Transverse colon (tissue), 4 donors: ENCODE data around the gene CDC42. TPM values are rescaled to one million over a fixed set of nuclear protein-coding genes. Genes with fewer than 3 reads are reported as not detected.

Source experiments
- DNase-seq: peaks from one replicate; pipeline ENCODE4 v3.0.0-alpha.2; 2019
- H3K27ac ChIP-seq, 4 donors: fragments of 200-600 bp; sonication (generic); 2 replicates each; pipeline ENCODE4 v1.5.1; 2016 to 2018; ENCODE audit warnings: inconsistent platforms in 4 of 4
- H3K27me3 ChIP-seq: fragments of 200-600 bp; sonication (generic); 2 replicates; pipeline ENCODE4 v1.5.1; 2017; ENCODE audit warnings: inconsistent platforms
- H3K36me3 ChIP-seq, 4 donors: fragments of 200-600 bp; sonication (generic); 2 replicates each; pipeline ENCODE4 v1.5.1; 2017 to 2019; ENCODE audit warnings: inconsistent platforms in 4 of 4
- H3K4me1 ChIP-seq, 4 donors: fragments of 200-600 bp; sonication (generic); 2 replicates each; pipeline ENCODE4 v1.5.1; 2017 to 2020; ENCODE audit warnings: inconsistent platforms in 4 of 4
- H3K4me3 ChIP-seq, 4 donors: fragments of 200-600 bp; sonication (generic); 1 replicate in 1 of 4; 2 replicates in 3 of 4; pipeline versions ENCODE4 v1.5.1 to v1.6.1; 2017 to 2019; ENCODE audit warnings: inconsistent platforms in 4 of 4
- H3K9me3 ChIP-seq, 2 donors: fragments of 200-600 bp; sonication (generic); 2 replicates each; pipeline ENCODE4 v1.5.1; 2017 to 2019; ENCODE audit warnings: inconsistent platforms in 2 of 2
- EP300 ChIP-seq: sonication (generic); formaldehyde crosslinking; IDR thresholded peaks from one replicate; pipeline ENCODE4 v1.6.1; 2017; ENCODE audit warnings: antibody characterized with exemption, low read depth
- POLR2A ChIP-seq: fragments of 450-650 bp; IDR thresholded peaks from one replicate; pipeline ENCODE4 v1.6.1; 2016; ENCODE audit warnings: antibody characterized with exemption, mild to moderate bottlenecking, moderate library complexity
- POLR2AphosphoS5 ChIP-seq, 3 donors: sonication (generic); formaldehyde crosslinking; IDR thresholded peaks; one replicate each; pipeline ENCODE4 v1.6.1; 2016; ENCODE audit warnings: antibody characterized with exemption in 3 of 3
- WGBS, 2 donors: methylation state at CpG; one replicate each; pipeline ENCODE4 v1.1.5; 2018; ENCODE audit warnings: low coverage in 1 of 2; 5-methylcytosine and 5-hydroxymethylcytosine counted together
- in situ Hi-C, 4 donors: fragments of 200-750 bp; cut with MboI; loops; one replicate each; pipeline versions ENCODE4 v1.15.0 to v1.15.1; 2017; ENCODE audit warnings: low sequenced_read_pairs in 3 of 4, low pct_ligation_motif_present in 1 of 4, low pct_unique_long_range_greater_than_20kb in 1 of 4
- intact Hi-C: fragments of 100-400 bp; cut with DNase I; formaldehyde crosslinking; loops from one replicate; pipeline ENCODE4 v1.15.1; 2023; ENCODE audit warnings: low total_unique reads
- total RNA-seq, 4 donors: library from RNA; depleted of rRNA; stranded (reverse); fragments of >200 nt; gene quantifications; one replicate each; pipeline ENCODE4 v1.1.0, GENCODE V29; 2016
- TF ChIP-seq, protein P1 (sequence below), 5 experiments: fragments of 200-600 bp in 3 of 5; fragments of 450-650 bp in 2 of 5; sonication (generic) in 3 of 5; IDR thresholded peaks; 1 replicate in 2 of 5; 2 replicates in 3 of 5; pipeline ENCODE4 v1.5.1; 2016 to 2017; ENCODE audit warnings: antibody characterized with exemption in 5 of 5, inconsistent platforms in 3 of 5, mild to moderate bottlenecking in 2 of 5, moderate library complexity in 1 of 5

CDC42 gene
- total RNA-seq, 4 donors from 2014 or later, result 140 to 245 (median 174) TPM

DNA sequence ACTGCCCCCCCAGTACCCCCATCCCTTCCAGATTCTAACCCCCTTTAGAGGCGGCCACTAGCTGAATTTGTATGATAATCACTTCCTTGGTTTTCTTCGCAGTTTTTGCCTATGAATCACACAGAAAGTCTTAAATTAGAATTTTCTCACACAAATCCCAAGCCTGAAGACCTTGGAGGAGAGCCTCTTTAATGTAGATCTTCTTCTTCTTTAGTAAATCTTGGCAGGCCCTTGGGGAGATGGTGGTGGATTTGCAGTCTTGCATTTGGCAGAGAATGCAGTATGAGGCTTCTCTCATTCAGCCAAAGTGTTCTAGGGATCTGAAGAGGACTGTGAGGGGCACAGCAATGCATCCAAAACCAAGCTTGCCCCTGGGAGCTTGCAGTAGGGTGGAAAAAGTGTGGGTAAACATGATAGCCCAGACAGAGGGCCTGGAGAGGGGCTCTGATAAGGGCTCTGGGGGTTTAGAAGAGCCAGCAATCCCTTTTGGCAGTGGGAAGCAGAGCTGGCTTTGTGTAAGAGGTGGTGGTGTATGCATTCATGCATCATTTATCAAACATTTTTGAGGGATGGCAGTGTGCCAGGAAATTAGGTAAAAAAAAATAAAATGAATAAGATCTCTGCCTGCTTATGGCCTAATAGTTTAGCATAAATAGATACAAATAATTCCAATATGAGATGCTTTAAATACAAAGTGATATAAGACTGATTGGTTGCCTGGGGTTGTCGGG is 7.7 kb upstream of the CDC42 start:
- Histone ChIP-seq H3K9me3 (no peaks in the 10 kb centered on the region), H3K4me1 (peaks cover 4 to 10% (median 6%) of the 10 kb centered on the region in 4 donors), H3K4me3 (no peak overlapping the region), H3K36me3 (no peaks in the 10 kb centered on the region), H3K27ac (no peak overlapping the region), H3K27me3 (no peaks in the 10 kb centered on the region)
- TF ChIP-seq, protein P1, sequence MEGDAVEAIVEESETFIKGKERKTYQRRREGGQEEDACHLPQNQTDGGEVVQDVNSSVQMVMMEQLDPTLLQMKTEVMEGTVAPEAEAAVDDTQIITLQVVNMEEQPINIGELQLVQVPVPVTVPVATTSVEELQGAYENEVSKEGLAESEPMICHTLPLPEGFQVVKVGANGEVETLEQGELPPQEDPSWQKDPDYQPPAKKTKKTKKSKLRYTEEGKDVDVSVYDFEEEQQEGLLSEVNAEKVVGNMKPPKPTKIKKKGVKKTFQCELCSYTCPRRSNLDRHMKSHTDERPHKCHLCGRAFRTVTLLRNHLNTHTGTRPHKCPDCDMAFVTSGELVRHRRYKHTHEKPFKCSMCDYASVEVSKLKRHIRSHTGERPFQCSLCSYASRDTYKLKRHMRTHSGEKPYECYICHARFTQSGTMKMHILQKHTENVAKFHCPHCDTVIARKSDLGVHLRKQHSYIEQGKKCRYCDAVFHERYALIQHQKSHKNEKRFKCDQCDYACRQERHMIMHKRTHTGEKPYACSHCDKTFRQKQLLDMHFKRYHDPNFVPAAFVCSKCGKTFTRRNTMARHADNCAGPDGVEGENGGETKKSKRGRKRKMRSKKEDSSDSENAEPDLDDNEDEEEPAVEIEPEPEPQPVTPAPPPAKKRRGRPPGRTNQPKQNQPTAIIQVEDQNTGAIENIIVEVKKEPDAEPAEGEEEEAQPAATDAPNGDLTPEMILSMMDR (IDR thresholded peaks at IDR 0.05), result no peak
- no peak for DNase-seq
- in situ Hi-C loops, result no loop called here
- intact Hi-C loops, result no loop called here
- WGBS, 2 donors, result 86 to 92% methylated on average over 2 to 3 of the region's 3 CpGs

DNA sequence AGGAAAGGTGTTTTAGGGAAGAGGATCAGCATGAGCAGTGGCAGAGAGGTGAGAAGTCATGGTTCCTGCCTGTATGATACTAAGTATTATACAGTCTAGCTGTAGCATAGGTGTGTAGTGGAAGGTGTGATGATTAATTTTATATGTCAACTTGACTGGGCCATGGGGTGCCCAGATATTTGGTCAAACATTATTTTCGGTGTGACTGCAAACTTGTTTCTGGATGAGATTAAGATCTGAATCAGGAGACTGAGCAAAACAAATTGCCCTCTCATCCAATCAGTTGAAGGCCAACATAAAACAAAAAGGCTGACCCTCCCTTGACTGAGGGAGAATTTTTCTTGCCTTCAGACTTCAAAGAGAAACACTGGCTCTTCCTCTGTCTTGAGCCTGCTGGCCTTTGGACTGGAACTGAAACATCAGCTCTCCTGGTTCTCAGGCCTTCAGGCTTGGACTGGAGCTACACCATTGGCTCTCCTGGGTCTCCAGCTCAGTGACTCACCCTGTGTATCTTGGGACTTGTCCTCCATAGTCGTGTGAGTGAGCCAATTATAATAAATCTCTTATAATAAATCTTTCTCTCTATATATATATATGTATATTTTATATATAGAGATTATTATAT is 6.8 kb upstream of the CDC42 start:
- no peak for DNase-seq
- Histone ChIP-seq H3K27ac (no peak overlapping the region), H3K4me1 (peaks cover 0 to 2% (median 0%) of the 10 kb centered on the region in 4 donors), H3K36me3 (no peaks in the 10 kb centered on the region), H3K9me3 (no peaks in the 10 kb centered on the region), H3K27me3 (no peaks in the 10 kb centered on the region), H3K4me3 (no peak overlapping the region)
- in situ Hi-C loops (no loop called here), intact Hi-C loops (no loop called here)
- TF ChIP-seq, protein P1 (IDR thresholded peaks at IDR 0.05), result no peak
- no peak for TF ChIP-seq POLR2A
- no peak for TF ChIP-seq POLR2AphosphoS5 (IDR thresholded peaks at IDR 0.05)
- no peak for TF ChIP-seq EP300
- WGBS, 2 donors, result 38 to 63% methylated on average over 1 to 2 of the region's 2 CpGs

DNA sequence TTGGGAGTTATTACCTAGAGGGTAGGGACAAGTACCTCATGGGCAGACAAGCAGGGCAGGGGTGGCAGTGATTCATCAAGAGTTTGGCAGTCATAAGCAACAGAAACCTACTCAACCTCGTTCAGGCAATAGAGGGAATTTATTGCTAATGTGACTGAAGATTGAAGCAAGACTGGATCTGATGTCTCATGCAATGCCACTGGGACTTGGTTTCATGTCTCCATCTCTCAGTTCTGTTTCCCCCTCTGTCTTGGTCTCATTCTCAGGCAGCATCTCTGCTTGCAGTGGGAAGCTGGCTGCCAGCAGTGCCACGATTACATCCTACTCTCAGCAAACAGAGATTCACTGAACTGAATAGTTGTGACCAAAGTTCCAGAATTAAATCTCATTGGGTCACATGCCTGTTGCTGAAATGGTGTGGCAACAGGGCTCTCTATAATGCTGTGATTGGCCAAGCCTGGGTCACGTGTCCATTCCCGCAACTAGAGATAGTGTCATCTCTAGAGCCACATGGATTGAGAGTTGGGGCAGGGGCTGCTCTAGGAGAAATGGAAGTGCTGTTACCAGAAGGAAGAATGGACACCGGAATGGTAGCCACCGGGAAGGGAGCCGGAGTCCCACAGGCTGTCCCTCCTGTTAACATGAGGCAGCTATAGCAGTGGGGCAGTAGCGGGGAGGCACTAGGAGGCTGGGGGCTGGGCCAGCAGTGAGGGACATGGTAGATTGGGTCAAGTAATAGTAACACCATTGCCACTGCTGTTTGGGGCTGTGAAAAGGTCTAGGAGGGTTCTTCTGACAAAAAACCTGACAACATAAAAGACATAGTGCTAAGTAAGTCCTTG is 3.9 kb upstream of the CDC42 start:
- peaks cover 0 to 3% (median 0%) of the 10 kb centered on the region in 4 donors for H3K4me1 ChIP-seq
- no peaks in the 10 kb centered on the region for H3K36me3 ChIP-seq
- H3K27ac ChIP-seq, result no peak overlapping the region
- intact Hi-C loops, result no loop called here
- TF ChIP-seq POLR2A (no peak), EP300 (no peak), POLR2AphosphoS5 (IDR thresholded peaks at IDR 0.05) (no peak)
- TF ChIP-seq, protein P1 (IDR thresholded peaks at IDR 0.05), result no peak
- no peak overlapping the region for H3K4me3 ChIP-seq
- H3K9me3 ChIP-seq, result no peaks in the 10 kb centered on the region
- WGBS, 2 donors, result 25 to 69% methylated on average over 1 to 8 of the region's 8 CpGs
- no peaks in the 10 kb centered on the region for H3K27me3 ChIP-seq
- DNase-seq, result no peak
- in situ Hi-C loops, result no loop called here

DNA sequence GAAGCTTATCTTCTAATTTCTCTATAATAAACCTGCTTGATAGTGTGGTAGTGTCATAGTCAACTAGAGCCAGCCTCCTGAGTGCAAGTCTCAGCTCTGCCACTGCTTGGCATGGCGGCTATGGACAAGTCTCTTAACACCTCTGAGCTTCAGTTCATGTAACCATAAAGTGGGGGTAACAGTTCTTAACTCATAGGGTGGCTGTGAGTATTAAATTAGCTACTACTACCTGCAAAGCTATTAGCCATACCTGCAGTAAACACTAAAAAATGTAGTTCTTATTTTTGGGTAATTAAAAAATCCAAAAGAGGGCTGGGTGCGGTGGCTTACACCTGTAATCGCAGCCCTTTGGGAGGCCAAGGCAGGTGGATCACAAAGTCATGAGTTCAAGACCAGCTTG is 2.2 kb upstream of the CDC42 start:
- in situ Hi-C loops, result no loop called here
- no peak for DNase-seq
- TF ChIP-seq POLR2AphosphoS5 (IDR thresholded peaks at IDR 0.05) (no peak), EP300 (no peak), POLR2A (no peak)
- TF ChIP-seq, protein P1 (IDR thresholded peaks at IDR 0.05), result no peak

More for the DNA sequence above, 2.2 kb upstream of the CDC42 start:
- H3K9me3 ChIP-seq, result no peaks in the 10 kb centered on the region
- H3K27ac ChIP-seq, result no peak overlapping the region
- H3K4me1 ChIP-seq, result peaks cover 9 to 16% (median 11%) of the 10 kb centered on the region in 4 donors
- no peaks in the 10 kb centered on the region for H3K27me3 ChIP-seq
- intact Hi-C loops, result loop anchor here (10.0 kb wide), 1 partner anchor 64 kb away; no protein-coding TSS in a partner anchor
- no peak overlapping the region for H3K4me3 ChIP-seq
- 98 to 100% methylated on average over 1 to 3 of the region's 3 CpGs for WGBS, 2 donors
- H3K36me3 ChIP-seq, result no peaks in the 10 kb centered on the region
